ENCODE measurements around the gene ANKRD16.
"Not testable (repeated sequence)": the region's sequence is repeated elsewhere in the genome, so short reads cannot be mapped to it uniquely, and the experiment has no call there.

The ANKRD16 gene

DNA sequence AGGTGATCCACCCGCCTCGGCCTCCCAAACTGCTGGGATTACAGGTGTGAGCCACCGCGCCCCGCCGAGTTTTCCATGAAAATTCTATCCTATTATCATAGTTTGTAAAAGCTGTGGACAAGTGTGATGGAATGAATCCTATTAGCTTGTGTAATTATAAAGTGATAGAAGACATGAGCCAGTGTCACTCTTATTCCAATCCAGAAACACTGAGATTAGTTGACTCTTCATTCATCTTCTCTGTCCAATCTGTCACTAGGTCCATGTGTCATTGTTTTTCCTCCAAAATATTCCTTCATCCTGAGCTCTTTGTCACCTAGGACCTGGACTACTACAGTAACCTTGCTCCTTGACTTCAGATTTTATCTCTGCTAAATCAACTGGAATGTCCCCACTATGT lies 13.9 kb upstream of the ANKRD16 start:
- DNase-seq (ENCODE audit: low read depth), result no peak

DNA sequence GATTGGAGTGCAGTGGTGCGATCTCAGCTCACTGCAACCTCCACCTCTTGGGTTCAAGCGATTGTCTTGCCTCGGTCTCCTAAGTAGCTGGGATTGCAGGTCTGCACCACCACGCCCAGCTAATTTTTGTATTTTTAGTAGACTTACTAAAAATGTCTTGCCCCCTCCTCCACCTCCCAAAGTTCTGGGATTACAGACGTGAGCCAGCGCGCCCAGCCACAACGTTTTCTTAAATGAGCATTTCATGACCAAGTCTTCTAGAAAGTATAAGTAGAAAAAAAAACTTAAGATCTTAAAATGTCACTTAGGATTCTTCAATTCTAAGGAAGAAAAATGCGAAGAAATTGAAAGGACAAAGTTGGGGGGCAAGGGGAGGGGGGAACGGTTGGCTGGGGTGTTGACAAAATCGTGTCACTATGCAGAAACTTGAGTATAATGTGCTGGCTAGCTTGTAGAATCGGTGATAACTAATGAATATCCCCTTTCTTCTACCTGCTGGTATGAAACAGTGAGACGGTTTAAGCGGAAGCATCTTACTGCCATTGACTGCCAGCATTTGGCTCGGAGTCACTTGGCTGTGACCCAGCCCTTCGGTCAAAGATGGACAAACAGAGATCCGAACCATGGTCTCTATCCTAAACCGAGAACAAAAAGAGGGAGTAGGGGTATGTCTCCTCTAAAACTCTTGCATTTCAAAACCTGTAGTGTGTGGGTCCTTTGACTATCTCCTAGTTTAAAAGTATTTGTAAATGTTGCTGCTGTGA lies 13.0 kb upstream of the ANKRD16 start:
- DNase-seq (ENCODE audit: low read depth), result no peak

DNA sequence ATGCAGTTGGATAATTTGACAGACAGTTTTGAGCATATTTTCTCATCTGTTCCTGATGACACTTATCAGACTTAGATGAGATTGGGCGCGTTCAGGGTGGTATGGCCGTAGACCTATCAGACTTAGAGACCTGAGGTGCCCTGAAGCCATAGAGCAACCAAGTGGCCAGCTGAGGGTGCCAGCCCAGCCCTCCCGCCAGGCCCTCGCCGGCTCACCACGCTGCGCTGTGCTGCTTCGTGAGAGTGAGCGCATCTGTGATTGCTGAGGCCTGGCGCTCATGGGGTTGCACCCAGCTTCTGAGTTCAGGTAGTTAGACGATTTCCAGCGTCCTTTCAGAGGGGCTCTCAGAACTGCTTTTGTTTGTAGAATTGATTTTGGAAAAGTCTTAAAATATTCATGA lies 10.6 kb upstream of the ANKRD16 start:
- no peak for DNase-seq (ENCODE audit: low read depth)

DNA sequence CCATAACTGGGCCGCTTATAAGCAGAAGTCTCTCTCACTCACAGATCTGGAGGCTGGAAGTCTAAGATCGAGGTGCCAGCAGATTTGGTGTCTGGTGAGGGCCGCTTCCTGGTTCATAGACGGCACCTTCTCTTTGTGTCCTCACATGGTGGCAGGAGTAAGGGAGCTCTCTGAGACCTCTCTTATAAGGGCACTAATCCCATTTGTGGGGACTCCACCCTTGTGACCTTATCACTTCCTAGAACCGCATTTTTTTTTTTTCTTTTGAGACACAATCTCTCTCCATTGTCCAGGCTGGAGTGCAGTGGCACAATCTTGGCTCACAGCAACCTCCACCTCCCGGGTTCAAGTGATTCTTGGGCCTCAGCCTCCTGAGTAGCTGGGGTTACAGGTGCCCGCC lies 8.5 kb upstream of the ANKRD16 start:
- DNase-seq (ENCODE audit: low read depth), result no peak

DNA sequence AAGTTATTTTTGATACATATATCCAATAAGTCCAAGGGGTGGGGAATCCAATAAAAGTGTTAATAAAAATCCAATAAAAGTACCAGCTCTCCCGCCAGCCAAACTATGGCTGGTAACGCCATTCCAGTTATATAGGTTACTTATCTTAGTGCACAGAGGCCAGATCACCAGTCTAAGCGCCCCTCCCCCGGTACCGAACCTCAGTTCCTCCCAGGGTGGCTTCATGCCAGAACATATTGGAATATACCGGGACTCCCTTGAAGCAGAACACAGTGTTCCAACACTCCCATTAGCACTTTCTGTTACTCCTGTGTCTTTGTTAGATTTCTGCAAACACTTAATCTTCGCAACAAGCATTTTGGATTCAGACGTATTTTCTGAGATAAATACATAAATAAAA lies 7.8 kb upstream of the ANKRD16 start:
- DNase-seq (ENCODE audit: low read depth), result no peak

DNA sequence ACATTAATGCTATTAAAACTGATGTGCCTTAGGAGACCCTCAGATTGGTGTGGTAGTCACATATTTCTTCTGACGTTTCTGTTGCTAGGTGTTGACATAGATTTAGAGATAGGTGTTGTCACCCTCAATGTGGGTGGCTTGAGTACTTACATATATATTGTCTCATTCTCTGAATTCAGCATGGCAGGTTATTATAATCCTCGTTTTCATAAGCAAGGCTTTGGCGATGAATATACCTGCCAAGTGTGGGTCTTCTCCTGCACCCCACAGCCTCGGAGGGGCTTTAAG lies 7.3 kb upstream of the ANKRD16 start:
- no peak for DNase-seq (ENCODE audit: low read depth)

DNA sequence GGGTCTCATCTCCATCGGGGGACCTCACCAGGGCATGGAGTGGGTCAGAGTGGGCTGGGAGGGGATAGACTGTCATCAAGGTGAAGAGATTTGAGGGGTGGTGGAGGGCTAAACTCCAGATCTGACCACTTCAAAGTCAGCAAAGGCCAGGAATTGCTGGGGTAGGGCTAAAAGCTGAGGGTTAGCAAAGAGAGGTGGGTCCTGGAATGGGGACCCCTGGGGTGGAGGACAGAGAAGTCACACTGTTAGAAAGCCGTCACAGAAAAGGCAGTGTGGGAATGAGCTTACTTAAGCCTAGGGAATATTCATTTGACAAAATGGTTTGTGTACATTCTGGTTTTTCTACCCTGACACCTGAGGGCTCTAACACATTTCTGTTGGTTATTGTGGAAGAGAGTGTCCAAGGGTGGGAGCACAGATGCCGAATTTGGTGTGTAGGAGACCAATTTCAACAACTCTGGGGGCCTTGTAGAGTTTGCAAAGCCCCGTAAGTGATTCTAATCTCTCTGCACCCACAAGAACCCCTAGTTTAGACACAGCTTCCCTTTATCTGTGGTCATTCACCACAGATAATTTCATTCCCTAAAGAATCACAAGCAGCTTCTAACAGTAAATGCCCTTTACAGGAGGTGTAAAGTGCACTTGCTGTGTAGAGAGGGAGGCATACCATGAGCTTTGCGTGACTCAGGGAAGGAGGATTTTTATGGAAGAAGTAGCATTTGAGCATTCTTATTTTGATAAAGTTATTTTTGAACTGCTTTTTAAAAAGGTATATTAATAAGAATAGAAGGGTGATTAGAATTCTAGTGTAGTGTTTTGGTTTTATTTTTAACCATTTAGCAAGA lies 6.7 kb upstream of the ANKRD16 start:
- no peak for DNase-seq (ENCODE audit: low read depth)

DNA sequence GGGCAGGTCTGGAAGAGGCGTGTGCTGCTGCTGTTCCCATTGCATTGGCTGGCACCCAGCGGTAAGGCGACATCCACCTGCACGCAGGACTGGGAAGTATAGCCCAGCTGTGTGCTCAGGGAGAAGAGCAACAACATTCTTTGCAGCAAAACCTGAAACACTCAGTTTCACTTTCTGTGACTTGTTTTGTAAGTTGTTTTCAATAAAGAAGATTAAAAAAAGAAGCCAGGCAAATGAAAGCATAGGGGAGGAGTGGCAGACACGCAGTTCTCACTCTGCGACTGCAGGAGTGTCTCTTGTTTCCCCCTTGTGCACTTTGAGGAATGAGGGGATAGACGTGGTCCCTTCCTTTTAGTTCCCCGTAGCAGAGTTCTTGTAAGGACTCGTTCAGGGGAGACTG lies 6.1 kb upstream of the ANKRD16 start:
- DNase-seq (ENCODE audit: low read depth), result no peak

DNA sequence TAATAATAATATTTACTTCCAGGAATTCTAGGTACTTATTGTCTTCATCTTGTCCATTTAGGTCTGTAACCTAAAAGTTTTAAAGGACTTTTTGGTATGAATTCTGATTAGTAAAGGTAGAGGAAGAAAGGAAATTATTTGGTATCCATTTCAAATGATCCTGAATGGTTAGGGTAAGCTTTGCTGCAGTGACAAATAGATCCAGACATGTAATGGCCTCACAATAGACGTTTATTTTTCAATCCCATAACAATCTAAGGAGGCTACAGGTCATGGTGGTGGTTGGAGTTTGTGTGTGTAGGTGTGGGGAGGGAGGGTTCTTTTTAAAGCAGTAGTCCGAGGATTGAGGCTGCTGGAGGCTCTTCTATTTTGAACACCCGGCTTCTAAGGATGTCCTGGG lies 5.7 kb upstream of the ANKRD16 start:
- DNase-seq (ENCODE audit: low read depth), result no peak

DNA sequence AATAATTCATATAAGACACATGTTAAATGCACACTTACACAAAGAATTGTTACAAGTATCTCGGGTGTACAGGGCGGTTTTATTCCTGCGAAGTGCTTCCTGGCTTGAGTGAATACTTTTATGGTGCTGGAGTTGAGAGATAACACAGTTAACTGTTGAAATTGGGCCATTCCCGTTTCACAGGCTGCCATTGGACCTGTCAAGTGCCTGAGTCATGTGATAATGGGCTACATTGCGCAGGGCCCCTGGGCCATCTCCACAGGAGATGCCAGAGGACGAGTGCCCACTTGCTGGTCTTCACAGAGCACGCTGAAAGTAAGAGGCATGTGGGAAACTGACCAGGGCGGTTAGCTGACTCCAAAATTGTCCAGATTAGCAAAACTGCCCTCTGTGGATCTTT lies 5.2 kb upstream of the ANKRD16 start:
- DNase-seq (ENCODE audit: low read depth), result no peak

DNA sequence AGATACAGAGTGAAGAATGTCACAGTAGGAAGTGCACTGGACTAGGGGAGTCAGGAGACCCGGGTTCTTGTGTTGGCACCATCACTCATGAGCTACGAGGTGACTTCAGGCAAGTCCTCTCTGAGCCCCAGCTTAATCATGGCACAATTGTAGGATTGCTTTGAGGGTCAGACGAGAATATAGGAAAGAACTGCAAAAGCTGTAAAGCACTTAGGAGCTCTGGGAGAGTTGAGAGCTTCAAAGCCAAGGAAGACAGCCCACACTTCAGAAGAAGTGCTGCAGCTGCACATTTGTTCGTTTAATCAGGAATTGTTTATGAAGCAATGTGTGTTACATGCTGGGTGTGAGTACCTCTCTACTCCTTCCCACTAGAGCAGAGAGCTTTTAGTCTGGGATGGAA lies 4.7 kb upstream of the ANKRD16 start:
- DNase-seq (ENCODE audit: low read depth), result no peak

DNA sequence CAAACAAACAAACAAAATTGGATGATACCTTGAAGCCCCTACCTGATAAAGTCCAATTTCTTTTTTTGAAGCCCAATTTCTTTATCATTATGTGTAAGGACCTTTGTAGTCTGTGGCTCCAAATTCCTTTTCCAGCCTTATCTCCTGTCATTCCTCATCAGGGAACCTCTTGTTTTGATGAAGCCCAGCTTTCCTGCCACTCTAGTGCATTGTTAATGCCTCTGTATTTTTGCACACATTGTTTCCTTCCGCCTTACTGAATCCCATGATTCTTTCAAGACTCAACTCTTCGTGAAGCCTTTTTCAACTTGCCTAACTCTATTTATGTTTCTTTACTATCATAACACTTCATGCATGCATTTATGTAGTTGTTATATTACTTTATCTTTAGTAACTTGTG lies 3.6 kb upstream of the ANKRD16 start:
- no peak for DNase-seq (ENCODE audit: low read depth)

DNA sequence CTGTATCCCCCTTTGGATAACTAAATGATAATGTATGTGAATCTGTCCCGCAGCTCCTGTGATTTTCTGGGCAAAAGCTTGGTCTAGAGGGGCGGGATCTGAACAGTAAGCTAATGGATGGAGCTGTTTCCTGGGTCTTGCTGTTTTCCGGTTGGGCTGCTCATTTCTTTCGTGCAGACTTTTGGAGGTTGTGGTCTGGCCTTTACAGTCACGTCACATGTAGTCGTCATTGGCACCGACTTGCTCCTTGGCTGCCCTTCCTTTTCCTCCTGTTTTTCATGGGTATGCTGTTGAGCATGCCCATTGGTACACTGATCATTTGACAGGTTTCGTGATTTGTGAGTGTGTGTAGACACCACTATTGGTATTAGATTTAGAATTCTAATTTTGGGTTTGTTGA lies 2.3 kb upstream of the ANKRD16 start:
- no peak for DNase-seq (ENCODE audit: low read depth)

DNA sequence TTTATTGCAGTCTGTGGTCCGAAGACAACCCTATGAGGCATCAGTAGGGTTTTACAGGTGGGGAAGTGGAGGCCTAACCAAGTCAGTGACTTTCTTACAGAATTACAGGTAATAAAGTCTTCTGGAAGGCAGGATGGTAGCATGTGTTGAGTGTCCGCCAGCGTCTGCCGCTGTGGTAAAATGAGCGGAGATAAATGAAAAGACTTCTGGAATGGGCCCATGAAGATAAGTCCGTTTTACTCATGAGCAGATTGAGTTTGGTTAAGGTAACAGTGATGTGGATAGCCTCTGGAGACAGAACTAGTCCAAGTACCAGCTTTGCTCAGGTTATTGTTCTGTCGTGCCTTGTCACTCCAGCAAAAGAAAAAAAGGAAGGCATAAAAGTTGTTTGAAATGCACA lies 1.3 kb upstream of the ANKRD16 start:
- no peak for DNase-seq (ENCODE audit: low read depth)

DNA sequence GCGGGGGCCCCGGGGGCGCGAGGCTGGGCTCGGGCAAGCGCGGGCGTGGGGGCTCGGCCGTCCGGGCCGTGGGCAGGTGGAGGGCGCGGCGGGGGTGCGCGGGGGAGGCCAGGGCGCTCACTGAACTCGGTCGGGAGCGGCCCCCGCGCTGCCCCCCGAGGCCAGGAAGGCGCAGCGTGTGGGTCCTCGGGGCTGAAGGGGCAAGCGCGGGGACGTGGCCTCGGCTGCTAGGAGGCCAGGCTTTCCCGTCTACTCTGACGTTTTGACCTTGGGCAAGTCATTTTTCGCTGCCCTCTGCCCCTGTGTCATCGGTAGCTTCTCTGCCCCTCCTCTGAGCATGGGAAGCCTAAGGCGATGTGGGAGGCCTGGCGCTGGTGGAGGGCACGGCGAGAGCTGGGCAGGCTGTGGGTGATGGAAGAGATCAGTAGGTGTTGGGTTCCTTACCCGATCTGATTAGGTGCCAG lies 791 bp upstream of the ANKRD16 start:
- DNase-seq (ENCODE audit: low read depth), result no peak

DNA sequence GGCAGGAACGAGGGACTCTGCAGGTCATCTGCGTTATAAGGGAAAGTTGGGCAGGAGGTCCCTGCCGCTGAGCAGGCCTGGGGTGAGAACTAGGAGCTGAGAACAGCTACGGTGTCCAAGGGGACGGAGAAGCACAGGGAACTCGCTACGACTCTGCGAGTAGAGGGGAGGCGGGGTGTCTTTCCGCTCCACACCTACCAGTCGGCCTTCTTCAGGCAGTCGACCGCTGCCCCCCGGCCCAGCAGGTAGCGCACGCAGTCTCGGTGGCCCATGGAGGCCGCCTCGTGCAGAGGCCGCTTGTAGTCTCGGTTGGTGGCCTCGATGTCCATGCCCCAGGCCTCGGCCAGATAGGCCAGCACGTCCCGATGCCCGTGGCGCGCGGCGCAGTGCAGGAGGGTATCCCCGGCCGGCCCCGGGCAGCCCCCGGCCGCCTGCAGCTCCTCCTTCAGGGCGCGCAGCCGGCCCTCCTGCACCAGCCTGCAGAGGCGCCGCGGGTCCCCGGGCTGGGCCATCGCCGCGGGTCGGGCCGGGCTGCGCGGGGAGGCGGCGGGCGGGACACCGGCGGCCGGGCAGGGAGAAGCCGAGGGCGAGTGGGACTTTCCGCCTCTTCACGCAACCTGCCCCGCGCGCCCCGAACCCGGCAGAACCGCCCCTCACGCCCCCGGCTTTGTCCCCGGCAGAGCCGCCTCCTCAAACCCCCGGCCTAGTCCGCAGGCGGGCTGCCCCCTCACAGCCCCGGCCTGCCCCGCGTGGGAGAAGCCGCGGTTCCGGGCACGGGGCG lies 660 bp downstream of the ANKRD16 start:
- no peak for DNase-seq (ENCODE audit: low read depth)

DNA sequence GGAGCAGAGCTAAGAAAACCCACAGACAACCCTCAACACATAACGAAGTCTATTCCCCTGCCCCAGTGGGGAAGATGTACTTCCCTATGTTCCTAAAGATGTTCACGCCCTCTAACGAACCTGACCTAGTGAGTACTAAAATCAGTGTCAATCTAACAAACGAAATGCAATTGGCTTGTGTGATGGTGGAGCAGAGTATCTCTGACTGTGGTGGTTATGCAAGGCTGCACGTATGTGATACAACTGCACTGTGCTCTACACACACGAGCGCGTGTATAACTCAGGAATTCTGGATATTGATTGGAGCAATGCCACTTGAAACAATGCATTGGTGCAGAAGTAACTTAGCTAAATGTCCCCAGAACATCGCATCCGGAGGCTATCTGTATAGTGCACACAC lies 1.3 kb downstream of the ANKRD16 start:
- DNase-seq (ENCODE audit: low read depth), result no peak

DNA sequence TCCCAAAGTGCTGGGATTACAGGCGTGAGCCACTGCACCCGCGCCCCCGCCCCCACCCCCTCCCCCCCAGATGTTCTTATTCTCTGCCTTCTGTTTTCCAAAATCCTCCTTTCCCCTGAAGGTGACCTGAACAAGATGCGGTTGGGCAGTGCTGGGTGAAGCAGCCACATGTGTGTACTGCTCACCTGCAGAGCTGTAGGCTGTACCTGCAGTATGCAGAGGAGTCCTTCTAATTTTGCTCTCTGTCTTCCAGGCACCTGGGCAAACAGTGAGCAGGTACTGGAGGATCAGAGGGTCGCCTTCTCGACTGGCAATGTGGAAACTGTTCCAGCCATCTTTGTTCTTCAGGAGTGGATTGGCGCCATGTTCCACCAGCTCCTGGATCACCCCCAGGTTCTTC lies 2.1 kb downstream of the ANKRD16 start:
- DNase-seq (ENCODE audit: low read depth), result no peak

DNA sequence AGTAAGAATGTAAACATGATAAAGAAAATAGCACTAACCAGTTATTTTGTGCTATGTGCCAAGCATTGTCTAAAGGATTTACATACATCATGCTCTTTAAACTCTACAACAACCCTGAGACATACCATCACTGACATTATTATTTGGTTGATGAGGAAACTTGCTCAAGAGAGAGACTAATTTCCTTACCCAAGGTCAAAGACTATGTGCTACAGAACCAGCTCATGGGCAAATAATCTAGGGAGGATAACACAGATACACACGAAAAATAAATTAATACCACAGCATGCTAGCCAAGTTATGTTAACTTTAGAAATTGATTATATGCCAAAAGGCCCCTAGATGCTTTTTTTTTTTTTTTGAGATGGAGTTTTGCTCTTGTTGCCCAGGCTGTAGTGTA lies 2.7 kb downstream of the ANKRD16 start:
- no peak for DNase-seq (ENCODE audit: low read depth)

DNA sequence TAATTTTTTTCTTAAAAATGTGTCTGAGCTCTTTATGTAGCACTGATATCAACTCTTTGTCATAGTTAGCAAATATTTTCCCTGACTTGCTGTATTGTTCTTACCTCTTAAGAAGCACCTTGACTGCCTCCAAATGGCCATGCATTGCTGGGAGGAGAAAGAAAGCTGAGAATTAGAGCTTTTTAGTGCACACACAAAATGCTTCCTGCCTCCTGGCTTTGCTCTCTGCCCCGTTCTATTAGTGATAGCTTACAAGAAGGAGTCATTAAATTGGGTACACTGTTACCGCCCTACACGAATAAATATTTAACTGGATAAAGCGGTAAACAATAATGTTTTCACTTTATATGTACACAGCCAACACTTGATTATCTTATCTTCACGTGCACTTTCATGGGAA lies 4.1 kb downstream of the ANKRD16 start:
- DNase-seq (ENCODE audit: low read depth), result no peak

DNA sequence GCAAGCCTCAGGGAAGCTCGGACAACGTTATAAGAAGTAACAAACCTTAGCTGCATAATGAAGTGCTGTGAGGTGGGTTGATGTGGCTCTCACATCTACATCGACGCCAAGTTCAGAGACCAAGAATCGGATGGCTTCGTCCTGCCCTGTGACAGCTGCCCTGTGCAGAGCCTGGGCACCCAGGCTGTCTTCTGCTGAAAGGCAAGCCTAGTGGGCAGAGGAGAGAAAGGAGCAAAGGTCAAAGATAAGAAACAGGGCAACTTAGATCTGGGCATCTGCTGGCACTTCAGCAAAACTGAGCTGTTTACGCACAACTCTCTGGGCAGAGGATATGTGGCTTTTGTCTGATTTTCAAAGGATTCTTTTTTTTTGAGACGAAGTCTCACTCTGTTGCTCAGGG lies 6.7 kb downstream of the ANKRD16 start:
- no peak for DNase-seq (ENCODE audit: low read depth)

DNA sequence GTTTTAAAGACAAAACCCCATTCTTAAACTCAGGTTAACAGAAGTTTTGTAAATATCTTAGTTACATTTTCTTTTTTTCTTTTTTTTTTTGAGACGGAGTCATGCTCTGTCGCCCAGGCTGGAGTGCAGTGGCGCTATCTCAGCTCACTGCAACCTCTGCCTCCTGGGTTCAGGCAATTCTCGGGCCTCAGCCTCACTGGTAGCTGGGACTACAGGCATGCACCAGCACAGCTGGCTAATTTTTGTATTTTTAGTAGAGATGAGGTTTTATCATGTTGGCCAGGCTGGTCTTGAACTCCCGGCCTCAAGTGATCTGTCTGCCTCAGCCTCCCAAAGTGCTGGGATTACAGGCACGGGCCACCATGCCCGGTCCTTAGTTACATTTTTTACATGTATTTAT lies 12.7 kb downstream of the ANKRD16 start:
- not testable (repeated sequence) for DNase-seq (ENCODE audit: low read depth)

DNA sequence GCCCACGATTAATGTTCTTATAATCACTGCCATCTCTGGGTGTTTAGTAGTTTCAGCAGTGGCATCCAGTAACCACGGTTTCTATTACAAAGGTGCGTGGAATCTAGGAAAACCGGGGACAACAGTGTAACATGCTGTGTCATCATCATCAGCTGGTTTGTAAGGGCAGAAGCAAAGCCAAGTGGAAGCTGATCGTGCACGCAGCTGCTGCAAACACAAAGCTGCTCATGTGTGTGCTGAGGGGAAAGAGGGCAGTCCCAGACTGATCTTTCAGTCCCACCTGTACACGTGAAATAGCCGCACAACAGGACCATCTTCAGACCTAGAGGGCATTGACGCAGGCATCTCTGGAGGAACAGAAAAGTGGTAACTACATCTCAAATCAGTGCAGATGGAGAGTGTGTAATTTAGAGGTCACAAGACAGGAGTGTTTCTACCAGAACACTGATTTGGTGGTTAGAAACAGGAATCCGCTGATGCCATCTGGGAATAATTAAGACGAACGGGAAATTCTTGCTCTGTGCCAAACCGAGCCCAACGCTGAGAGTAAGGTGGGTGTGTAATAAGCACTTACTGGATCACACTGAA lies 13.4 kb downstream of the ANKRD16 start:
- DNase-seq (ENCODE audit: low read depth), result no peak

Data from stimulated activated CD4-positive, alpha-beta T cell treated with anti-CD3 and anti-CD28 coated beads, Interleukin-2, amount 100 ng/mL, for 4 hours (primary cell).